Dedifferentiated amniotic fluid mesenchymal stem cell (primary cell): ENCODE results near the gene CCDC159.

Experiments
- DNase-seq: peaks from one replicate; pipeline ENCODE4 v3.0.0-alpha.2; 2016; ENCODE audit errors: extremely low spot score

Gene CCDC159

DNA sequence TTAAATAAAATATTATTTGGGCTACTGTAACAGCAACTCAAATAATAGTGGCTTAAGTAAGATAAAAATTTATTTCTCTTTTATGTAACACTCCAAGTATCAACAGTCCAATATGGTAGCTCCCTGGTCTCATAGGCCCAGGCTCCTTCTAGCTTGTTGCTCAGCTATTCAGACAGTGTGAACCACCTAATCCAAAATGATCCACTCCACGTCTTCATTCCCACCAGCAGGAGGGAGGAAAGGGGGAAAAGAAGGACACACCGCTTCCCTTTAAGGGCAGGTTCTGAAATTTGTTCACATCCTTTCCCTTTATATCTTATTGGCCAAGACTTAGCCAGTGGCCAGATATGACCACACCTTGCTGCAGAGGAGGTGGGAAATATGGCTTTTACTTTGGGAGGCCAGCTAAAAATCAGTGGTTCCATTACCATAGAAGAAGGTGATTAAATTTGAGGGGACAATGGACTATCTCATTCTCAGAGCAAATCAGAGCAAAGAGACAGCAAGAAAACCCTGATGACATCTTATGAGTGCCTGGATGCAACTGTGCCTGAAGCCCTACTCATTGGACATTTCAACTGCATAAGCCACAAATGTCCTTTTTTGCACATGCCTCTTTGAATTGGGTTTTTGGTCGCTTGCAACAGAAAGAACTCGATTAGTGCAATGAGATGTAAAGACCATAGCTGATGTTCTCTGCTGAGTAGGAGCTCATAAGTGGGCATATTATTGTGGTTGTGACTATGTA lies 44.8 kb downstream of the CCDC159 start:
- DNase-seq, result no peak

DNA sequence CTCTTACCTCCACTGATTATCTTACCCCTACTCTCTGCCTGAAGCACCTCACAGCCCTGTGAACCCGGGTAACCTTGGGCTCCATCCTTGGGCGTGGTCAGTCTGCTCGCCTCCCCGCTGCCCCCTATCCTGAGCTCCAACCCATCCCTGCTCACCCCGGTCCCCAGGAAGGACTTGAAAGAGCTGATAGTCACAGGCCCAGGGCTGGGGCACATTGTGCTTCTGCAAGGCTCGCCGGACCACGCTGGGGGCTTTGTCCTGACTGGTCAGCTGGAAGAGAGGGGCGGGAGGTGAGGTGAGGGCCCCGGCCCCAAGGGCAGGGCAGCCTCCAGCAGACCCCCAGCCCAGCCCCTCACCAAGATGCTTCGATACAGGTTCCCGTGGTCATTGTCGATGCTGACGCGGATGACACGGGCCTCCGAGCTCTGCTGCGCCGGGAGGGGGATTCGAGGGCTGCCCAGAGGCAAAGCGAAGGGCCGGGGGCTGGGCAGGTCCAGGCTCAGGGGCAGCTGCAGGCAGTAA lies 50.8 kb downstream of the CCDC159 start:
- DNase-seq, result no peak

DNA sequence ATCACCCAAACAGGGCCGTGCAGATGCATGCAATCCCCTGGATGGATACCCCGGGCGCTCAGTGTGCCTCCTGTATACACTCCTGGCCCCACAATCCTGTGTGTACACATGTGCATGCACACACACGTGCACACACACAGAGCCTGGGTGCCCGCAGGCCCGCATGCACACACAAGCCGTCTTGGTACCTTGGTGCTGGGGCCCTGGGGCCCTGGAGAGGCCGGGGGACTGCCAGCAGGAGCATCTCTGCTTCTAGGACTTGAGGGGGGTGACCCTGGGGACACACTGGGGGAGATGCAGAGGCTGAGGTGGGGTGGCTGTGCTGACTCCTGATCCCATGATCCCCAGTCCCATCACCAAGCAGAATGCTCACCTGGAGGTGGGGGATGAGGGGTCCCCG lies 53.3 kb downstream of the CCDC159 start:
- no peak for DNase-seq

DNA sequence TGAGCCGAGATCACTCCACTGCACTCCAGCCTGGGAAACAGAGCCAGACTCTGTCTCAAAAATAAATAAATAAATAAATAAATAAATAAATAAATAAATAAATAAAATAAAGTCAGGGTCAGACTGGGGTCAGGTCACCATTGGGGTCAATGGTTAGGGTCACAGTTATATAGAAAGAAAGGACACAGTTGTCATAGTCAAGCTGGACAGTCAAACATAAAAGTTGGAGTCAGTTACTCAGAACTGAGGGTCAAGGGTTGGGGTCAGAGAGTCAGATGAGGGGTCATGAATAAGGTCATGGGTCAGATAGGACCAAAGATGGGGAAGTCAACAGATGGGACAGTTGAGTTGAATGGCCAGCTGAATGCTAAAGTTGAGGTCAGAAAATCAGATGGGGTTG lies 54.5 kb downstream of the CCDC159 start:
- DNase-seq, result no peak

DNA sequence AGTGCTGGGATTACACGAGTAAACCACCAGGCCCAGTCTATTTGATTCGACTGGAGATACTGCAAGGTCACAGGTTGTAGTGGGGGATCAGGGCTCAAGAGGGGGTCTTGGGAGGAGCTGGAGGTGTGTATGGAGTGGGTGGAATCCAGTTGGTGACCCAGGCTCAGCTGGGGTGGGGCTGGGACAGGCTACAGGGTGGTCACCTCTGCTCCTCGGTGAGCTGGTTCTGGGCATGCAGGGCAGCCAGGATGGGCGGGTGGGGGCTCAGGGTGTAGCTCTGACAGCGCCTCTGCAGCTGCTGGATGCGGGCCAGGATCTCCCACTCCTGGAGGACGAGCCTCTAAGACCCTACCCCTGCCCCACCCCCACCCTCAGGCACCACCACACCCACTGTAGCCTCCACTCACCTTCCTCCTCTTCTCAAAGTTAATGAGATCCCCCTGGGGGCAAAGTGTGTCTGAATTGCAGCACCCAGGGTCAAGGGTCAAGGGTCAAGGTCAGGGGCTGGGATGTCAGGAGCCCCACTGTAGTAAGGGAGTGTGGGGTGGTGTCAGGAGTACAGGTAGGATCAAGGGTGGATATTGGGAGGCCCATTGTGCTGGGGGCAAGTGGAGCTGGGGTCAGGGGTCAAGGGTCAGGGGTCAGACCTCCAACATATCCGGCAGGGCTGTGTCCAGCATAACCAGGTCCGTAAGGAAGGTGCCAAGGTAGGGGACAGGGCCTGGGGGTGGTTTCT lies 55.7 kb downstream of the CCDC159 start:
- DNase-seq, result no peak
